ENCODE data around the gene RAMP2. TPM values are rescaled to one million over a fixed set of nuclear protein-coding genes. Genes with fewer than 3 reads are reported as not detected.

RAMP2 gene
- total RNA-seq, 2 experiments from 2014 or later = not detected

DNA sequence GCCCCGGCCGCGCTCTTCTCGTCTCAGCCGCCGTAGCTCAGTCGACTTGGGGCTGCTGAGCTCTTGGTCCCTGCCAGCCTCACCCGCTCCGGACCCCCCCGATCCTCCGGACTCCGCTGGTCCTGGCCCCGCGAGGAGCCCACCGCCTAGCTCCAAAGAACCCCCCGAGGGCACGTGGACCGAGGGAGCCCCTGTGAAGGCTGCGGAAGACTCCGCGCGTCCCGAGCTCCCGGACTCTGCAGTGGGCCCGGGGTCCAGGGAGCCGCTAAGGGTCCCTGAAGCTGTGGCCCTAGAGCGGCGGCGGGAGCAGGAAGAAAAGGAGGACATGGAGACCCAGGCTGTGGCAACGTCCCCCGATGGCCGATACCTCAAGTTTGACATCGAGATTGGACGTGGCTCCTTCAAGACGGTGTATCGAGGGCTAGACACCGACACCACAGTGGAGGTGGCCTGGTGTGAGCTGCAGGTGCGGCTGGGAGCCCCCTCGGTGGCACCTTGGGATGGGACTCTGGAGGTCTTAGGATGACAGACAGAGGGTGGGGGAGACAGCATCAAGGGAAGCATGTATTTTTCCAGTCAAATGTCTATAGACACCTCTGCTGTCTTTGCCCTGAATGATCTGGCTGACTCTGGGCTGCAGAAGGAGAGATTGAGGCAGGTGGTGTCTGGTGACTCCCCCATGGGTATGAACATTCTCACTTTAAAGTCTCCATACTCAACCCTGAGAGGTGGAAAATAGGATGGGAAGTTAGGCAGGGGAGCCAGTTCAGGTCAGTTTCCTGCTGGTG, 20.0 kb downstream of the RAMP2 start:
- Histone ChIP-seq H3K4me3 (ENCODE audit: low read depth, low read length, poor library complexity, severe bottlenecking) (no peak overlapping the region), H3K9me3 (ENCODE audit: low read length) (no peaks in the 10 kb centered on the region), H3K4me2 (ENCODE audit: low read length) (no peak overlapping the region), H3K36me3 (ENCODE audit: insufficient read depth, low read length) (peaks cover 31% of the 10 kb centered on the region), H3K79me2 (ENCODE audit: insufficient read depth, low read depth, low read length) (no peaks in the 10 kb centered on the region), H3K9me2 (ENCODE audit: insufficient read depth, low read length) (no peaks in the 10 kb centered on the region), H4K20me1 (ENCODE audit: insufficient read depth, low read length) (no peaks in the 10 kb centered on the region), H2AFZ (ENCODE audit: low read length) (no peak overlapping the region), H3K27ac (ENCODE audit: low read depth, low read length, poor library complexity, severe bottlenecking) (no peak overlapping the region), H3K4me1 (ENCODE audit: insufficient read depth, low read length, poor library complexity, severe bottlenecking) (no peaks in the 10 kb centered on the region)
- DNase-seq (ENCODE audit: low spot score) = no peak
- TF ChIP-seq, protein P1, sequence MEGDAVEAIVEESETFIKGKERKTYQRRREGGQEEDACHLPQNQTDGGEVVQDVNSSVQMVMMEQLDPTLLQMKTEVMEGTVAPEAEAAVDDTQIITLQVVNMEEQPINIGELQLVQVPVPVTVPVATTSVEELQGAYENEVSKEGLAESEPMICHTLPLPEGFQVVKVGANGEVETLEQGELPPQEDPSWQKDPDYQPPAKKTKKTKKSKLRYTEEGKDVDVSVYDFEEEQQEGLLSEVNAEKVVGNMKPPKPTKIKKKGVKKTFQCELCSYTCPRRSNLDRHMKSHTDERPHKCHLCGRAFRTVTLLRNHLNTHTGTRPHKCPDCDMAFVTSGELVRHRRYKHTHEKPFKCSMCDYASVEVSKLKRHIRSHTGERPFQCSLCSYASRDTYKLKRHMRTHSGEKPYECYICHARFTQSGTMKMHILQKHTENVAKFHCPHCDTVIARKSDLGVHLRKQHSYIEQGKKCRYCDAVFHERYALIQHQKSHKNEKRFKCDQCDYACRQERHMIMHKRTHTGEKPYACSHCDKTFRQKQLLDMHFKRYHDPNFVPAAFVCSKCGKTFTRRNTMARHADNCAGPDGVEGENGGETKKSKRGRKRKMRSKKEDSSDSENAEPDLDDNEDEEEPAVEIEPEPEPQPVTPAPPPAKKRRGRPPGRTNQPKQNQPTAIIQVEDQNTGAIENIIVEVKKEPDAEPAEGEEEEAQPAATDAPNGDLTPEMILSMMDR (conservative IDR thresholded peaks at IDR 0.05; ENCODE audit: low read length) = no peak
- TF ChIP-seq EZH2phosphoT487 (IDR thresholded peaks at IDR 0.05; ENCODE audit: borderline replicate concordance, low read depth, low read length) = no peak
- ChIA-PET POLR2A (no interaction called here), CTCF (ENCODE audit: unreplicated experiment) (no interaction called here)
- intact Hi-C loops (cut with micrococcal nuclease; ENCODE audit: unreplicated experiment) = no loop called here
- no TSS peak for BruUV-seq (replicated peaks)

DNA sequence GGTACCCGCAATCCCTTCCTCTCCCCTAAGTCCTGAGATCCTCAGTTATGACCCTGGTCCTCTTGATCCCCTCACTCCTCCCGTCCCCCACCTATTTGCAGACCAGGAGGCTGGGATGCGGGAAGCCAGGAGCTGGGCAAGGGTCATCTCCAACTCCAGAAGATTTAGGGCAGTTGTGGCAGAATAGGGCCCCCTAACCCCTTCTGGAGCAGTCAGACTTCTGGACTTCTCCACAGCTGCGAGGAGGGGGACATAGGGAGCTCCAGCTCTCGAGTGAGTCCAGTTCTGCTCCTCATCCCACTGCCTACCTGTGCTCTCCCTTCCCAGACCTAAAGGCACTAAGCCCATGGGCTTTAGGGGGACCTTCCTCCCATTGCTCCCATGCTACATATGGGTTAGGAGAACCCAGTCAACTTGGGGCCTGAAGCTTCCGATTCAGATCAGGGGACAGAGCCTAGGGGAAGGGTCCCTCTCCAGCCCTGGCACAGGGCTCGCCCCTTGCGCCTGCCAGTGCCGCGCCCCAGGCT, 20.7 kb downstream of the RAMP2 start:
- no TSS peak for BruUV-seq (replicated peaks)
- H3K9me2 ChIP-seq (ENCODE audit: insufficient read depth, low read length) = no peaks in the 10 kb centered on the region
- no peak overlapping the region for H3K27ac ChIP-seq (ENCODE audit: low read depth, low read length, poor library complexity, severe bottlenecking)

More for the DNA sequence above, 20.7 kb downstream of the RAMP2 start:
- peaks cover 26% of the 10 kb centered on the region for H3K36me3 ChIP-seq (ENCODE audit: insufficient read depth, low read length)
- TF ChIP-seq, protein P1 (conservative IDR thresholded peaks at IDR 0.05; ENCODE audit: low read length) = no peak
- TF ChIP-seq EZH2phosphoT487 (IDR thresholded peaks at IDR 0.05; ENCODE audit: borderline replicate concordance, low read depth, low read length) = no peak
- ChIA-PET CTCF (ENCODE audit: unreplicated experiment) (no interaction called here), POLR2A (no interaction called here)
- intact Hi-C loops (cut with micrococcal nuclease; ENCODE audit: unreplicated experiment) = no loop called here
- no peaks in the 10 kb centered on the region for H3K79me2 ChIP-seq (ENCODE audit: insufficient read depth, low read depth, low read length)
- H3K4me1 ChIP-seq (ENCODE audit: insufficient read depth, low read length, poor library complexity, severe bottlenecking) = no peaks in the 10 kb centered on the region
- no peak overlapping the region for H3K4me2 ChIP-seq (ENCODE audit: low read length)
- no peak for DNase-seq (ENCODE audit: low spot score)
- no peak overlapping the region for H2AFZ ChIP-seq (ENCODE audit: low read length)
- no peaks in the 10 kb centered on the region for H4K20me1 ChIP-seq (ENCODE audit: insufficient read depth, low read length)
- no peak overlapping the region for H3K4me3 ChIP-seq (ENCODE audit: low read depth, low read length, poor library complexity, severe bottlenecking)
- H3K9me3 ChIP-seq (ENCODE audit: low read length) = no peaks in the 10 kb centered on the region

Measured in OCI-LY7 (cell line).